Esophagus mucosa (tissue), 1 donor: ENCODE results near the gene MORN4. TPM values are rescaled to one million over a fixed set of nuclear protein-coding genes. Genes with fewer than 3 reads are reported as not detected.
"Not testable (repeated sequence)": the region's sequence is repeated elsewhere in the genome, so short reads cannot be mapped to it uniquely, and the experiment has no call there.

Experiments
- ATAC-seq: fragments of 200-7000 bp; cut with Tn5 transposase; one replicate; pipeline ENCODE4 v1.9.1; 2020
- total RNA-seq: library from RNA; stranded (reverse); gene quantifications from one replicate; pipeline ENCODE4 v1.2.4, GENCODE V29; 2023
- donor health status: DM: yes; HTN: yes; CAD: no.

MORN4 gene
- total RNA-seq, 1 donor from 2014 or later, result 1.9 TPM

- peak; percentile 62 for ATAC-seq
Measured at GRCh38 chr10:97596101-97597082, 36.9 kb downstream of the MORN4 start.

GRCh38 chr10:97593421-97593820 lies 39.9 kb downstream of the MORN4 start:
- no peak for ATAC-seq

- ATAC-seq, result no peak
Measured at GRCh38 chr10:97590748-97591495, 42.4 kb downstream of the MORN4 start.

- no peak for ATAC-seq
Measured at GRCh38 chr10:97590082-97590747, 43.1 kb downstream of the MORN4 start.

- ATAC-seq, result peak; percentile 13
Measured at GRCh38 chr10:97589479-97589878, 43.8 kb downstream of the MORN4 start, which contains the start of gene C10orf62. C10orf62 (plus strand) TSS chr10:97589721; CDS start chr10:97589898, 177 bp downstream.

- no peak for ATAC-seq
Measured at GRCh38 chr10:97587183-97587582, 46.1 kb downstream of the MORN4 start.

GRCh38 chr10:97585439-97585811 lies 47.9 kb downstream of the MORN4 start:
- no peak for ATAC-seq

GRCh38 chr10:97584798-97585438 lies 48.4 kb downstream of the MORN4 start:
- ATAC-seq, result no peak

- peak; percentile 97 for ATAC-seq
Measured at GRCh38 chr10:97584060-97584797, 49.1 kb downstream of the MORN4 start, which contains the start of gene HOGA1. HOGA1 (plus strand) TSS chr10:97584389; CDS start chr10:97584704, 315 bp downstream.

- no peak for ATAC-seq
Measured at GRCh38 chr10:97583476-97583875, 49.8 kb downstream of the MORN4 start.

- ATAC-seq, result no peak
Measured at GRCh38 chr10:97582169-97582568, 51.1 kb downstream of the MORN4 start.

GRCh38 chr10:97580421-97581367 lies 52.6 kb downstream of the MORN4 start:
- ATAC-seq, result no peak

GRCh38 chr10:97578171-97578844 lies 55.0 kb downstream of the MORN4 start:
- no peak for ATAC-seq

GRCh38 chr10:97577701-97578100 lies 55.6 kb downstream of the MORN4 start:
- no peak for ATAC-seq

- ATAC-seq, result not testable (repeated sequence)
Measured at GRCh38 chr10:97576487-97576886, 56.8 kb downstream of the MORN4 start.

- no peak for ATAC-seq
Measured at GRCh38 chr10:97575127-97575668, 58.1 kb downstream of the MORN4 start.

- peak; percentile 37 for ATAC-seq
Measured at GRCh38 chr10:97574374-97575126, 58.8 kb downstream of the MORN4 start.

GRCh38 chr10:97573672-97574071 lies 59.6 kb downstream of the MORN4 start:
- ATAC-seq, result no peak

- no peak for ATAC-seq
Measured at GRCh38 chr10:97573021-97573420, 60.3 kb downstream of the MORN4 start.
